Thymus (tissue), 11 donors: ENCODE data around the gene CACNA2D4. TPM values are rescaled to one million over a fixed set of nuclear protein-coding genes. Genes with fewer than 3 reads are reported as not detected.
A peak's percentile ranks its signal among the peaks of the same experiment; 100 is the strongest.
"Not testable (repeated sequence)": the region's sequence is repeated elsewhere in the genome, so short reads cannot be mapped to it uniquely, and the experiment has no call there.

Experiments used
- DNase-seq, 9 donors: peaks; one replicate each; pipeline ENCODE4 v3.0.0-alpha.2; 2013; ENCODE audit warnings: low spot score in 9 of 9, low read depth in 6 of 9, missing footprints in 1 of 9
- H3K27ac ChIP-seq, 2 donors: one replicate each; pipeline ENCODE4 v1.5.1; 2013; ENCODE audit warnings: control low read depth in 1 of 2, low read depth in 1 of 2, low read length in 1 of 2, mild to moderate bottlenecking in 1 of 2, moderate library complexity in 1 of 2
- H3K27me3 ChIP-seq, 2 donors: one replicate each; pipeline ENCODE4 v1.5.1; 2013; ENCODE audit warnings: low read length in 1 of 2; ENCODE audit not compliant: control insufficient read depth in 2 of 2, insufficient read depth in 1 of 2
- H3K36me3 ChIP-seq, 2 donors: one replicate each; pipeline ENCODE4 v1.5.1; 2013; ENCODE audit warnings: low read length in 1 of 2, mild to moderate bottlenecking in 1 of 2, moderate library complexity in 1 of 2; ENCODE audit not compliant: control insufficient read depth in 2 of 2, insufficient read depth in 2 of 2
- H3K4me1 ChIP-seq, 2 donors: one replicate each; pipeline ENCODE4 v1.5.1; 2013; ENCODE audit warnings: low read length in 2 of 2; ENCODE audit not compliant: control insufficient read depth in 2 of 2, insufficient read depth in 2 of 2
- H3K4me3 ChIP-seq, 2 donors: one replicate each; pipeline ENCODE4 v1.5.1; 2013; ENCODE audit warnings: low read length in 2 of 2, control low read depth in 1 of 2, mild to moderate bottlenecking in 1 of 2
- H3K9me3 ChIP-seq, 2 donors: one replicate each; pipeline ENCODE4 v1.5.1; 2013; ENCODE audit warnings: low read length in 1 of 2, mild to moderate bottlenecking in 1 of 2; ENCODE audit not compliant: control insufficient read depth in 2 of 2, insufficient read depth in 1 of 2
- WGBS: extraction: QIAGEN DNeasy Blood & Tissue Kit; methylation state at CpG from one replicate; pipeline ENCODE4 v1.1.7; 2013; 5-methylcytosine and 5-hydroxymethylcytosine counted together
- polyA plus RNA-seq: library from polyadenylated mRNA; stranded (reverse); fragments of 200-250 nt; gene quantifications from one replicate; pipeline ENCODE4 v1.2.3, GENCODE V29; 2013
- total RNA-seq: library from RNA; stranded (reverse); fragments of 120-200 nt; gene quantifications from one replicate; pipeline ENCODE4 v1.2.4, GENCODE V29; 2013
- donor health status: healthy.

CACNA2D4 gene
- total and polyA plus RNA-seq, 2 donors, result 4.9 to 5.1 TPM

DNA sequence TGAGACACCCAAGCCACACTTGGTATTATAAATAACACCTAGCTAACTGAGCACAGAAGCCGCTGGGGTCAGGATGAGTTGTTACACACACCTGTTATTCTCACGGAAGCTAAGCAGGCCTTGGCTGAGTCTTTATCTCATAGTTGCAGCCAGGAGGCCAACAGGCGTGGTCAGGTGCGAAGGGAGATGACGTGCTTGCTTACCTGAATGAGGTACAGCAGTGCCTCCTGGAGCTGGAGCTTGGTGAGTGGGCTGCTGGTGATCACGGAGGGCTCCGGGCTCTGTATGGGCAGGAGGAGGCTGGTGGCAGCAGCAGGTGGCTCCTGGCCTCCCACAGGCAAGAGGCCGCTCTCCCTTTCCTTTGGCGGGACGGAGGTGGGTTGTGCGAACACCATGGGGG, 30.4 kb upstream of the CACNA2D4 start:
- 96% methylated on average over 11 of the region's 11 CpGs for WGBS
- peak overlapping the region; percentile 3 to 12 for H3K27ac ChIP-seq

DNA sequence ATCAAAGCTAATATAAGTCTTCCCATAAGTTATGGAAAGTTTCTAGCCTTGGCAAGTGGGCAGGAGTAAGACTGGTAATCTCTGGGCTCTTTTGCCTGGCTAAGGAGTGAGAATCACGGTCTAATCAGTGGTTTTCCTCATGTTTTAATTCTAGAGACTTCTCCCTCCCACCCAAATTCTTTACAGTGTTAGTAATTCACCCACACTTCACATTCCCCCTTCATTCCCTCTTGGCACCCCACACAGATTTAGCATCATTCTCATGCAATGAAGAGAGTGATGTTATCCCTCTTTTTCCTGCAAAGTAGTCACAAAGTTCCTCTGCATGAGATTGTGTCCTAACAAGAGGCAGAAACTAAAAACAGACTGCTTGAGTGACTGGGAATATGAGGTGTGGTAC, 28.6 kb upstream of the CACNA2D4 start:
- peaks cover 33 to 41% of the 10 kb centered on the region in 2 donors for H3K36me3 ChIP-seq
- no peaks in the 10 kb centered on the region for H3K9me3 ChIP-seq
- H3K27ac ChIP-seq, result no peak overlapping the region
- H3K27me3 ChIP-seq, result no peaks in the 10 kb centered on the region
- H3K4me1 ChIP-seq, result peaks cover 0 to 2% of the 10 kb centered on the region in 2 donors
- no peak overlapping the region for H3K4me3 ChIP-seq
- DNase-seq, result no peak
- WGBS, result 95% methylated on average over 1 of the region's 1 CpG

More for the DNA sequence above, 30.4 kb upstream of the CACNA2D4 start:
- H3K4me3 ChIP-seq, result no peak overlapping the region
- no peak for DNase-seq
- no peaks in the 10 kb centered on the region for H3K9me3 ChIP-seq
- peaks cover 42 to 52% of the 10 kb centered on the region in 2 donors for H3K36me3 ChIP-seq
- peaks cover 0 to 2% of the 10 kb centered on the region in 2 donors for H3K4me1 ChIP-seq
- no peaks in the 10 kb centered on the region for H3K27me3 ChIP-seq

- Histone ChIP-seq H3K9me3 (no peaks in the 10 kb centered on the region), H3K36me3 (peaks cover 32 to 38% of the 10 kb centered on the region in 2 donors), H3K4me3 (no peak overlapping the region), H3K27me3 (no peaks in the 10 kb centered on the region), H3K27ac (no peak overlapping the region), H3K4me1 (peaks cover 0 to 2% of the 10 kb centered on the region in 2 donors)
- no peak for DNase-seq
- 99% methylated on average over 3 of the region's 3 CpGs for WGBS
Measured at GRCh38 chr12:1946296-1946695, 27.8 kb upstream of the CACNA2D4 start.

- not testable (repeated sequence) for H3K4me1 ChIP-seq, H3K4me3 ChIP-seq, DNase-seq, H3K27me3 ChIP-seq, H3K27ac ChIP-seq, H3K9me3 ChIP-seq
- 92% methylated on average over 5 of the region's 5 CpGs for WGBS
- peaks cover 31 to 40% of the 10 kb centered on the region in 2 donors for H3K36me3 ChIP-seq
Measured at GRCh38 chr12:1945502-1945901, 27.1 kb upstream of the CACNA2D4 start.

DNA sequence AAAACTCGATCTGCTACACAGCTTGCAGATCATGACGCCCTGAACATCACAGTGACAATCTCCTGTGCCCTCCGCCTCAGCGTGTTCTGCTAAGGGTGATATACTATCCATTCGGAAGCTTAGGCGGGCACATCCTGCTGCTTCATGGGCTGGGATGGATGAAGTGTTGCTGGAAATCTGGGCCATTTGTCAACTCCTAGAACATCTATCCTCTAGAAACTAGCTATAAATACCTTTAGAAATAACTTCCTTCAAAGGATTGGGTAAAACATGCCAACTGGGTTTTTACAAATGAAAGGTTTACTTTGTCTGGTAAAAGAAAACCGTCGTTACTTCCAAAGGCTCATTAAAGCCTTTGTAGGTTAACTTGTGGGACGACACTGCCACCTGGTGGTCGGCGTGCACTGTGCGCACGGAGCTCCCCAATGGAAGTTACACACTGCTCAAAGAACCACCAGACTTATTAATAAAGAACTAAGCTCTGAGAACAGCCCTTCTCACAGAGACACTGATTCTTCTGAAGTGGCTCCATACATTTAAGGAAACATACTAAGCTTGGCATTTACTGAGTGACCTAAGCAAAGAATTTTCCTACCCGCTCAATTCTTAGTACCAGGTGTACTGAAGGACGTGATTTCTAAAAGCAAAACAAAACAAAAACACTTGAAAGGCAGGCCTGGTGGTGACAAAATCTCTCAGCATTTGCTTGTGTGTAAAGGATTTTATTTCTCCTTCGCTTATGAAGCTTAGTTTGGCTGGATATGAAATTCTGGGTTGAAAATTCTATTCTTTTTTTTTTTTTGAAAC, 21.6 kb upstream of the CACNA2D4 start:
- Histone ChIP-seq H3K4me3 (no peak overlapping the region), H3K27ac (no peak overlapping the region), H3K36me3 (peaks cover 15 to 18% of the 10 kb centered on the region in 2 donors), H3K27me3 (no peaks in the 10 kb centered on the region), H3K4me1 (peaks cover 0 to 4% of the 10 kb centered on the region in 2 donors), H3K9me3 (no peaks in the 10 kb centered on the region)
- 51% methylated on average over 16 of the region's 16 CpGs for WGBS
- peak; percentile 65 to 94 (median 83) for DNase-seq

DNA sequence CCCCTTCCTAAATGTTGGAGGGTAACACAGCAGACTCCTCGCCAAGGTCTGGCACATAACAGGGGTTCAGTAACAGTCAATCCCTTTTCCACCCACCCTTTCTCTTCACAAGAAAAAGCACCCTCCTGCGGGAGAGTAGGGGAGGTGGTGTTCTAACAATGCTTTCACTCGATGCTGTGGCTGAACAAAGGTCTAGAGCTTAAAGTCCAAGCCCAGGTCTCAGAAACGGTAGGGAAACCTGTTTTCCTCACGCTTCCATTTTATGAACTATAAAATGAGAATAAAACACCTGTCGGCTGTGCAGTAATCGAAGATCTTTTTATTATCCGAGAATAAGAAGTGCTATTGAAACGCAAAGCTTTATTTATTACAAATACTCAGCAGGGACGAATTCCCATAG, 20.9 kb upstream of the CACNA2D4 start:
- no peak overlapping the region for H3K27ac ChIP-seq
- 89% methylated on average over 10 of the region's 10 CpGs for WGBS
- no peak for DNase-seq

DNA sequence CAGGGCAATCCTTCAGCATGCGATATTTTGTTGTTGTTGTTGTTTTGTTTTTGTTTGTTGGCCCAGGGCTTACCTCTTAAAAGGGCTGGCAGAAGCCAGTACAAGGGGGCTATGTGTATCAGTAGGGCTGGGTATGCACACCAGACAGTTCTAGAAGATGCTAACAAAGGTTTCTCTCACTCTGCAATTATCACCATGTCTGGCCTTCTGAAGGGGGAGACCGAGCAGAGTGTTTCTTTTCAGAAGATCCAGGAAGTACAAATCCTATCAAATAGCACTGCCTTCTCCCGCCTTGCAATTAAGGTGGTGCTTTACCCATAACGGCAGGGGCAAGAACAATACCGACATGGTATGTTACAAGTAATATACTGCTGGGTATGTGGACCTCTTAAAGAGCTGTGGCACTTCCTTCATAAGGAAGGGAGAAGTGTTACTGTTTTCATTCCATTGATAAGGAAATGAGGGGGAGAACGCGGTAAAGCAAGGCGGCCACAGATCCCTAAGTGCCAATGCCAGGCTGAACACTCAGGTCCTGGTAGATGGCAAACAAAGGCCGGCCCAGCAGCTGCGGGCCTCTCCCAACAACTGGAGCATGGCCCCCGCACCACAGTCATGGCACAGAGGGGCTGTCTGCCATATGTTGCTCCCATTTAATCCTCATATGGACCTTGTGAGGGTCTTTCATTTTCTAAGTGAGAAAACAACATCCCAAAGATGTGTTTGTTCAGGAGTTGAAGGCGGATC, 19.2 kb upstream of the CACNA2D4 start:
- Histone ChIP-seq H3K4me1 (peaks cover 0 to 9% of the 10 kb centered on the region in 2 donors), H3K36me3 (peaks cover 15 to 18% of the 10 kb centered on the region in 2 donors), H3K4me3 (no peak overlapping the region), H3K27me3 (no peaks in the 10 kb centered on the region), H3K9me3 (no peaks in the 10 kb centered on the region), H3K27ac (no peak overlapping the region)
- DNase-seq, result no peak
- 98% methylated on average over 12 of the region's 12 CpGs for WGBS

More for the DNA sequence above, 20.9 kb upstream of the CACNA2D4 start:
- Histone ChIP-seq H3K4me1 (peaks cover 0 to 4% of the 10 kb centered on the region in 2 donors), H3K27me3 (no peaks in the 10 kb centered on the region), H3K36me3 (peaks cover 15 to 18% of the 10 kb centered on the region in 2 donors), H3K9me3 (no peaks in the 10 kb centered on the region), H3K4me3 (no peak overlapping the region)

- H3K27ac ChIP-seq, result no peak overlapping the region
- no peaks in the 10 kb centered on the region for H3K9me3 ChIP-seq
- peaks cover 15 to 18% of the 10 kb centered on the region in 2 donors for H3K36me3 ChIP-seq
- DNase-seq, result no peak
- no peaks in the 10 kb centered on the region for H3K27me3 ChIP-seq
- peaks cover 0 to 9% of the 10 kb centered on the region in 2 donors for H3K4me1 ChIP-seq
- 96% methylated on average over 25 of the region's 25 CpGs for WGBS
- H3K4me3 ChIP-seq, result no peak overlapping the region
Measured at GRCh38 chr12:1936406-1937320, 18.2 kb upstream of the CACNA2D4 start.
